B cell (primary cell): Measurements from ENCODE around the gene MIPEP. TPM values are rescaled to one million over a fixed set of nuclear protein-coding genes. Genes with fewer than 3 reads are reported as not detected.
A peak's percentile ranks its signal among the peaks of the same experiment; 100 is the strongest.

ENCODE experiments used
- ATAC-seq: fragments of 200-7000 bp; cut with Tn5 transposase; one replicate; pipeline ENCODE4 v1.10.0; 2021; ENCODE audit warnings: low read depth, mild to moderate bottlenecking, moderate number of reproducible peaks, moderate library complexity
- CTCF ChIA-PET: fragments of 350-600 bp; sonication (Branson Sonifier 250); formaldehyde crosslinking; loops from one replicate; lab custom pipeline; 2021; ENCODE audit warnings: antibody characterized with exemption, inconsistent platforms; lab: Charles Lee
- POLR2A ChIA-PET: fragments of 350-600 bp; sonication (Branson Sonifier 250); formaldehyde crosslinking; loops from one replicate; lab custom pipeline; 2021; ENCODE audit warnings: antibody characterized with exemption; lab: Charles Lee
- DNase-seq: peaks from one replicate; pipeline ENCODE4 v3.0.0; 2013
- H2AFZ ChIP-seq: 2 replicates; pipeline ENCODE4 v1.6.1; 2012; ENCODE audit warnings: mild to moderate bottlenecking, low read depth, low read length; ENCODE audit not compliant: insufficient read depth, poor library complexity, severe bottlenecking
- H3K27ac ChIP-seq, 2 donors: 1 replicate in 1 of 2; 2 replicates in 1 of 2; pipeline ENCODE4 v1.5.1; 2012 to 2013; ENCODE audit warnings: low read length in 2 of 2, mild to moderate bottlenecking in 2 of 2, moderate library complexity in 1 of 2
- H3K27me3 ChIP-seq, 4 experiments: fragments of 200-600 bp in 1 of 4; sonication (generic) in 1 of 4; replicated peaks in 1 of 4; 1 replicate in 2 of 4; 2 replicates in 2 of 4; pipeline versions ENCODE4 v1.6.1 to v1.7.0; 2013 to 2016; ENCODE audit warnings: low read length in 3 of 4, mild to moderate bottlenecking in 2 of 4, mixed read lengths in 1 of 4, moderate library complexity in 1 of 4; ENCODE audit not compliant: insufficient read depth in 4 of 4, control insufficient read depth in 3 of 4; ENCODE audit errors: control extremely low read depth in 1 of 4
- H3K36me3 ChIP-seq, 2 experiments: replicated peaks in 1 of 2; 1 replicate in 1 of 2; 2 replicates in 1 of 2; pipeline versions ENCODE4 v1.6.1 to v1.7.1; 2013; ENCODE audit warnings: low read length in 1 of 2; ENCODE audit not compliant: insufficient read depth in 2 of 2, control insufficient read depth in 1 of 2; ENCODE audit errors: control extremely low read depth in 1 of 2, extremely low read depth in 1 of 2
- H3K4me1 ChIP-seq, 2 donors: fragments of 200-600 bp in 1 of 2; sonication (generic) in 1 of 2; 1 replicate in 1 of 2; 2 replicates in 1 of 2; pipeline versions ENCODE4 v1.5.1 to v1.6.1; 2013 to 2017; ENCODE audit warnings: low read length in 2 of 2; ENCODE audit not compliant: control insufficient read depth in 2 of 2, insufficient read depth in 2 of 2
- H3K4me2 ChIP-seq: replicated peaks from 2 replicates; pipeline ENCODE3; 2012; ENCODE audit warnings: mild to moderate bottlenecking, low read depth, low read length; ENCODE audit not compliant: poor library complexity, severe bottlenecking
- H3K4me3 ChIP-seq, 5 experiments: fragments of 200-600 bp in 1 of 5; sonication (generic) in 1 of 5; 1 replicate in 3 of 5; 2 replicates in 2 of 5; pipeline versions ENCODE4 v1.5.1 to v1.7.0; 2011 to 2016; ENCODE audit warnings: low read length in 4 of 5, mild to moderate bottlenecking in 4 of 5, low read depth in 2 of 5, control low read depth in 1 of 5, moderate library complexity in 1 of 5; ENCODE audit not compliant: insufficient read depth in 1 of 5; ENCODE audit errors: control extremely low read depth in 1 of 5, extremely low read depth in 1 of 5
- H3K79me2 ChIP-seq: fragments of 200-600 bp; sonication (generic); one replicate; pipeline ENCODE4 v1.6.0; 2016; ENCODE audit warnings: low read length; ENCODE audit not compliant: control insufficient read depth, insufficient read depth
- H3K9ac ChIP-seq: fragments of 200-600 bp; sonication (generic); 2 replicates; pipeline ENCODE4 v1.6.1; 2017; ENCODE audit warnings: mild to moderate bottlenecking, low read length, moderate library complexity
- H3K9me3 ChIP-seq, 3 donors: one replicate each; pipeline versions ENCODE4 v1.6.1 to v1.7.1; 2013; ENCODE audit warnings: low read length in 2 of 3; ENCODE audit not compliant: control insufficient read depth in 2 of 3, insufficient read depth in 1 of 3; ENCODE audit errors: control extremely low read depth in 1 of 3
- H4K20me1 ChIP-seq: 2 replicates; pipeline ENCODE4 v1.6.0; 2012; ENCODE audit warnings: mild to moderate bottlenecking, low read length; ENCODE audit not compliant: insufficient read depth, control insufficient read depth, poor library complexity, severe bottlenecking
- H3K27ac Mint-ChIP-seq: one replicate; pipeline ENCODE4 v1.8.0; 2021; ENCODE audit warnings: mixed read lengths
- H3K27me3 Mint-ChIP-seq: one replicate; pipeline ENCODE4 v1.8.0; 2021; ENCODE audit warnings: mixed read lengths
- H3K4me1 Mint-ChIP-seq: one replicate; pipeline ENCODE4 v1.8.0; 2021; ENCODE audit warnings: mixed read lengths
- H3K4me3 Mint-ChIP-seq: one replicate; pipeline ENCODE4 v1.8.0; 2021; ENCODE audit warnings: mixed read lengths
- H3K9me3 Mint-ChIP-seq: one replicate; pipeline ENCODE4 v1.8.0; 2022; ENCODE audit warnings: mixed read lengths; ENCODE audit not compliant: insufficient read depth
- CTCF ChIP-seq: fragments of 200-600 bp; IDR thresholded peaks from one replicate; pipeline ENCODE4 v1.8.0; 2022; ENCODE audit warnings: antibody characterized with exemption, mild to moderate bottlenecking
- EZH2 ChIP-seq: IDR thresholded peaks from 2 replicates; pipeline ENCODE4 v1.6.1; 2012; ENCODE audit warnings: borderline replicate concordance, low read depth, mild to moderate bottlenecking, moderate library complexity, low read length; ENCODE audit not compliant: insufficient read depth, poor library complexity, severe bottlenecking
- WGBS: methylation state at CpG from one replicate; pipeline ENCODE4 v1.1.5; 2013; ENCODE audit warnings: missing lambda C conversion rate; ENCODE audit not compliant: insufficient coverage; 5-methylcytosine and 5-hydroxymethylcytosine counted together
- intact Hi-C: fragments of 100-400 bp; cut with micrococcal nuclease; formaldehyde crosslinking; loops from one replicate; pipeline ENCODE4 v1.10.0; 2022
- polyA plus RNA-seq: library from polyadenylated mRNA; depleted of rRNA; stranded (reverse); fragments of >200 nt; gene quantifications from 2 replicates; pipeline ENCODE4 v1.2.3, GENCODE V29; 2012
- total RNA-seq, 2 donors: library from RNA; stranded (reverse); fragments of 120-200 nt in 1 of 2; gene quantifications; 1 replicate in 1 of 2; 2 replicates in 1 of 2; pipeline versions ENCODE4 v1.2.3 to v1.2.4, GENCODE V29; 2013 to 2022

Gene MIPEP
- total and polyA plus RNA-seq, 2 donors (not counting 1 experiment from before 2014, with no cell fraction given): 6.2 to 16.9 TPM

- Histone ChIP-seq H3K79me2 (no peaks in the 10 kb centered on the region), H3K9me3 (no peaks in the 10 kb centered on the region), H2AFZ (no peak overlapping the region), H3K4me1 (peaks cover 9 to 12% of the 10 kb centered on the region in 2 donors), H4K20me1 (no peaks in the 10 kb centered on the region), H3K27me3 (no peaks in the 10 kb centered on the region), H3K9ac (no peak overlapping the region), H3K27ac (no peak overlapping the region), H3K4me2 (no peak overlapping the region), H3K36me3 (peaks cover 0 to 2% of the 10 kb centered on the region in 2 experiments), H3K4me3 (no peak overlapping the region)
- H3K9me3 Mint-ChIP-seq: no peaks in the 10 kb centered on the region
- H3K4me1 Mint-ChIP-seq: peaks cover 11% of the 10 kb centered on the region
- CTCF ChIA-PET: interaction anchor here (0.7 to 1.2 kb wide), 4 partner anchors 17 to 459 kb away, joined by 3 to 4 read pairs (median 3); no protein-coding TSS in a partner anchor
- H3K4me3 Mint-ChIP-seq: no peak overlapping the region
- intact Hi-C loops: no loop called here
- TF ChIP-seq EZH2 (no peak), CTCF (no peak)
- no peak overlapping the region for H3K27ac Mint-ChIP-seq
- POLR2A ChIA-PET: interaction anchor here (0.7 kb wide), 1 partner anchor 22 kb away, joined by 5 read pairs; no protein-coding TSS in a partner anchor
- no peak for ATAC-seq
- 52% methylated on average over 7 of the region's 7 CpGs for WGBS
- DNase-seq: peak; percentile 34
- no peaks in the 10 kb centered on the region for H3K27me3 Mint-ChIP-seq
These were observed 23.3 kb downstream of the MIPEP start for GRCh38 chr13:23865906-23866305.

GRCh38 chr13:23865026-23865425 lies 24.2 kb downstream of the MIPEP start:
- ChIA-PET POLR2A (no interaction called here), CTCF (interaction anchor here (1.2 kb wide), 1 partner anchor 16 kb away, joined by 3 read pairs; no protein-coding TSS in a partner anchor)
- intact Hi-C loops: no loop called here
- WGBS: no CpG with 5 or more reads among the region's 1 CpG
- Histone ChIP-seq H3K9me3 (no peaks in the 10 kb centered on the region), H3K4me1 (peaks cover 4 to 5% of the 10 kb centered on the region in 2 donors), H3K9ac (no peak overlapping the region), H4K20me1 (no peaks in the 10 kb centered on the region), H3K27me3 (no peaks in the 10 kb centered on the region), H3K79me2 (no peaks in the 10 kb centered on the region), H3K4me2 (no peak overlapping the region), H3K36me3 (peaks cover under 1 to 2% of the 10 kb centered on the region in 2 experiments), H2AFZ (no peak overlapping the region), H3K4me3 (no peak overlapping the region), H3K27ac (no peak overlapping the region)
- H3K27me3 Mint-ChIP-seq: no peaks in the 10 kb centered on the region
- no peaks in the 10 kb centered on the region for H3K9me3 Mint-ChIP-seq
- ATAC-seq: no peak
- H3K4me1 Mint-ChIP-seq: peaks cover 5% of the 10 kb centered on the region
- no peak overlapping the region for H3K4me3 Mint-ChIP-seq
- no peak overlapping the region for H3K27ac Mint-ChIP-seq
- TF ChIP-seq EZH2: no peak
- no peak for TF ChIP-seq CTCF
- no peak for DNase-seq
